Measurements from ENCODE around the gene NLRP9.

The NLRP9 gene

GRCh38 chr19:55687281-55688201, 50.7 kb downstream of the NLRP9 start:
- no peak for DNase-seq

- no peak for DNase-seq
Measured at GRCh38 chr19:55686311-55687050, 51.7 kb downstream of the NLRP9 start.

- DNase-seq: no peak
Measured at GRCh38 chr19:55685776-55686175, 52.4 kb downstream of the NLRP9 start.

GRCh38 chr19:55684946-55685681, 53.1 kb downstream of the NLRP9 start:
- DNase-seq: no peak

GRCh38 chr19:55683449-55684261, 54.5 kb downstream of the NLRP9 start:
- no peak for DNase-seq

GRCh38 chr19:55681131-55682092, 56.8 kb downstream of the NLRP9 start:
- DNase-seq: no peak

- DNase-seq: no peak
Measured at GRCh38 chr19:55680339-55681130, 57.7 kb downstream of the NLRP9 start.

- no peak for DNase-seq
Measured at GRCh38 chr19:55679343-55680257, 58.6 kb downstream of the NLRP9 start.

GRCh38 chr19:55678121-55678671, 60.0 kb downstream of the NLRP9 start:
- no peak for DNase-seq

- DNase-seq: no peak
Measured at GRCh38 chr19:55677572-55678028, 60.6 kb downstream of the NLRP9 start.

- no peak for DNase-seq
Measured at GRCh38 chr19:55676889-55677505, 61.2 kb downstream of the NLRP9 start.

- DNase-seq: no peak
Measured at GRCh38 chr19:55676383-55676782, 61.8 kb downstream of the NLRP9 start.

- DNase-seq: no peak
Measured at GRCh38 chr19:55675661-55676354, 62.4 kb downstream of the NLRP9 start.

GRCh38 chr19:55674841-55675660, 63.2 kb downstream of the NLRP9 start, which contains the start of gene EPN1:
TSS of gene EPN1 (plus strand) at chr19:55675226. CDS start at chr19:55678628, 3,402 bp downstream.
- peak; percentile 98 for DNase-seq

- no peak for DNase-seq
Measured at GRCh38 chr19:55674459-55674840, 63.8 kb downstream of the NLRP9 start.

- DNase-seq: no peak
Measured at GRCh38 chr19:55673889-55674288, 64.3 kb downstream of the NLRP9 start.

- DNase-seq: no peak
Measured at GRCh38 chr19:55673465-55673864, 64.7 kb downstream of the NLRP9 start.

All from right forelimb (tissue), 1 donor.